Neural progenitor cell (in vitro differentiated cells): ENCODE data around the gene PYGB.

Experiments
- CTCF ChIP-seq: fragments of 200-600 bp; sonication (generic); IDR thresholded peaks from 2 replicates; pipeline ENCODE4 v1.5.1; 2017; ENCODE audit warnings: antibody characterized with exemption, mild to moderate bottlenecking
- EZH2 ChIP-seq: fragments of 200-600 bp; sonication (generic); IDR thresholded peaks from 2 replicates; pipeline ENCODE4 v1.6.1; 2017; ENCODE audit warnings: antibody characterized with exemption, mild to moderate bottlenecking, moderate library complexity

GRCh38 chr20:25254571-25254970, 6.7 kb downstream of the PYGB start:
- TF ChIP-seq EZH2 (no peak), CTCF (no peak)
